Parathyroid adenoma (tissue), 2 donors: ENCODE data around the gene LDLRAP1.

ENCODE experiments used
- H2AFZ ChIP-seq: fragments of 300-600 bp; sonication (generic); one replicate; pipeline ENCODE4 v1.7.0; 2017; ENCODE audit warnings: antibody characterized with exemption, mild to moderate bottlenecking
- H3K27ac ChIP-seq: fragments of 300-600 bp; sonication (generic); one replicate; pipeline ENCODE4 v1.7.0; 2017
- H3K27me3 ChIP-seq: fragments of 300-600 bp; sonication (generic); one replicate; pipeline ENCODE4 v1.7.0; 2017; ENCODE audit warnings: low read length; ENCODE audit not compliant: control insufficient read depth, insufficient read depth
- H3K36me3 ChIP-seq: fragments of 300-600 bp; sonication (generic); one replicate; pipeline ENCODE4 v1.7.0; 2017; ENCODE audit warnings: low read length; ENCODE audit not compliant: control insufficient read depth, insufficient read depth
- H3K4me1 ChIP-seq: fragments of 300-600 bp; sonication (generic); one replicate; pipeline ENCODE4 v1.7.0; 2017; ENCODE audit warnings: control low read depth
- H3K4me2 ChIP-seq: fragments of 300-600 bp; sonication (generic); one replicate; pipeline ENCODE4 v1.7.0; 2017; ENCODE audit warnings: low read length
- H3K4me3 ChIP-seq: fragments of 300-600 bp; sonication (generic); one replicate; pipeline ENCODE4 v1.7.0; 2017; ENCODE audit warnings: low read depth, low read length
- H3K79me2 ChIP-seq: fragments of 300-600 bp; sonication (generic); one replicate; pipeline ENCODE4 v1.7.0; 2017; ENCODE audit warnings: control low read depth
- H3K9ac ChIP-seq: fragments of 300-600 bp; sonication (generic); one replicate; pipeline ENCODE4 v1.7.0; 2017; ENCODE audit warnings: mild to moderate bottlenecking
- H3K9me3 ChIP-seq: fragments of 300-600 bp; sonication (generic); one replicate; pipeline ENCODE4 v1.7.0; 2017; ENCODE audit warnings: low read length; ENCODE audit not compliant: control insufficient read depth
- TF ChIP-seq, protein P1 (sequence below): fragments of 300-600 bp; sonication (generic); IDR thresholded peaks from one replicate; pipeline ENCODE4 v1.7.0; 2017; ENCODE audit warnings: antibody characterized with exemption, mild to moderate bottlenecking
- donor health status: primary hyperparathyroidism.

Gene LDLRAP1

DNA sequence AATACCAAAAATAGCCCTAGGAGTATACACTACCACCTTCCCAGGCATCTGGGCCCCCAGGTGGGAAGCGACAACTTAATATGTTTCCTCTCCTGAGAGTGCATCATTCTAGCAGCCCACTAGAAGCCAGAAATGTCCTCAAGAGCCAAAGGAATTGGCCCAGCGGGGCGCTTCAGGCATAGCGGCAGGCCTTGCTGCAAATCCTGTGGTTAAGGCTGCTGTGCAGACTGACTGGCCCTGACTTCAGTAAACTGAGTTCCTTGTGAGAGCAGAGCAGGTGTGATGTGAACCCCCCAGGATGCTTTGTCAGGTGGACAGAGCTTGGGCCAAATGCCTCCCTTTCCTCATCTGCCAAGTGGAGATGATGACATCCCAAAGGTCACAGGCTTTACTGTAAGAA, 29.7 kb upstream of the LDLRAP1 start:
- Histone ChIP-seq H3K4me2 (no peak overlapping the region), H3K4me3 (no peak overlapping the region), H3K9me3 (no peaks in the 10 kb centered on the region), H3K4me1 (no peaks in the 10 kb centered on the region), H3K36me3 (no peaks in the 10 kb centered on the region), H3K79me2 (no peaks in the 10 kb centered on the region), H3K27ac (no peak overlapping the region), H3K27me3 (no peaks in the 10 kb centered on the region), H3K9ac (no peak overlapping the region), H2AFZ (no peak overlapping the region)
- TF ChIP-seq, protein P1, sequence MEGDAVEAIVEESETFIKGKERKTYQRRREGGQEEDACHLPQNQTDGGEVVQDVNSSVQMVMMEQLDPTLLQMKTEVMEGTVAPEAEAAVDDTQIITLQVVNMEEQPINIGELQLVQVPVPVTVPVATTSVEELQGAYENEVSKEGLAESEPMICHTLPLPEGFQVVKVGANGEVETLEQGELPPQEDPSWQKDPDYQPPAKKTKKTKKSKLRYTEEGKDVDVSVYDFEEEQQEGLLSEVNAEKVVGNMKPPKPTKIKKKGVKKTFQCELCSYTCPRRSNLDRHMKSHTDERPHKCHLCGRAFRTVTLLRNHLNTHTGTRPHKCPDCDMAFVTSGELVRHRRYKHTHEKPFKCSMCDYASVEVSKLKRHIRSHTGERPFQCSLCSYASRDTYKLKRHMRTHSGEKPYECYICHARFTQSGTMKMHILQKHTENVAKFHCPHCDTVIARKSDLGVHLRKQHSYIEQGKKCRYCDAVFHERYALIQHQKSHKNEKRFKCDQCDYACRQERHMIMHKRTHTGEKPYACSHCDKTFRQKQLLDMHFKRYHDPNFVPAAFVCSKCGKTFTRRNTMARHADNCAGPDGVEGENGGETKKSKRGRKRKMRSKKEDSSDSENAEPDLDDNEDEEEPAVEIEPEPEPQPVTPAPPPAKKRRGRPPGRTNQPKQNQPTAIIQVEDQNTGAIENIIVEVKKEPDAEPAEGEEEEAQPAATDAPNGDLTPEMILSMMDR, result no peak

DNA sequence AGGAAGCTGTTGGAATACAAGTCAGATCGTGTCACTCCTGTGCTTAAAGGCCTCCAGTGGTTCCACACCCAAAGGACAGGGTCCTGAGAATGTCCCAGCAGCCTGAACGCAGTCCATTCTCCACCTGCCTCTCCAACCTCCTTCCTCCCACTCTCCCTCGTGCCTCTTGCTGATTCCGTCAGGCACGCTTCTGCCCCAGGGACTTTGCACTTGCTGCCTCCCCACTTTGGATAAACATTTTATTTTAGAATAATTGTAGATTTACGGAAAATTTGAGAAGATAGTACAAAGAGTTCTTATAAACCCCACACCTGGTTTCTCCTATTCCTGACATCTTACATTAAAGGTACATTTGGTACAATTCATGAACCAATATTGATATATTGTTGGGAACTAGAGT, 28.4 kb upstream of the LDLRAP1 start:
- TF ChIP-seq, protein P1, result no peak
- H3K36me3 ChIP-seq, result no peaks in the 10 kb centered on the region

DNA sequence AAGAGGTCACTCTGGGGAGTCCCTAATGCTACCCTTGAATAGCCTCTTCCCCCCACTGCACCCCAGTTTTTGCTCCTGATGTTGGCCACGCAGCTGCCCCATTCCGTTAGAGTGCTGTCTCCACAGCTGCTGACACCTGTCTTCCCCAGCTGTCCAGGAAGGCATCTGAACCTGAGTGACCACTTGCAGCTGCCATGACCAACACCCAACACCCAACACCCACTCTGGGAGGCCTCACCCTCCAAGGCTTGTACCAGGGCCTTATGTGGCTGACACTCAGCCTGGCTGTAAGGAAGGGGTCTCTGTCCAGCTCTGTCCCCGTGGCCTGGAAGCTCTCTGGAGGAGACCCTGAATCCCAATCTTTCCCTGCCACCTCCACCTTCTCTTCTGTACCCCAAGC, 26.7 kb upstream of the LDLRAP1 start:
- TF ChIP-seq, protein P1, result no peak

More for the DNA sequence above, 28.4 kb upstream of the LDLRAP1 start:
- Histone ChIP-seq H3K27ac (no peak overlapping the region), H3K9ac (no peak overlapping the region), H3K4me2 (no peak overlapping the region), H3K79me2 (no peaks in the 10 kb centered on the region), H3K4me3 (no peak overlapping the region), H3K9me3 (no peaks in the 10 kb centered on the region), H3K4me1 (no peaks in the 10 kb centered on the region), H2AFZ (no peak overlapping the region), H3K27me3 (no peaks in the 10 kb centered on the region)

DNA sequence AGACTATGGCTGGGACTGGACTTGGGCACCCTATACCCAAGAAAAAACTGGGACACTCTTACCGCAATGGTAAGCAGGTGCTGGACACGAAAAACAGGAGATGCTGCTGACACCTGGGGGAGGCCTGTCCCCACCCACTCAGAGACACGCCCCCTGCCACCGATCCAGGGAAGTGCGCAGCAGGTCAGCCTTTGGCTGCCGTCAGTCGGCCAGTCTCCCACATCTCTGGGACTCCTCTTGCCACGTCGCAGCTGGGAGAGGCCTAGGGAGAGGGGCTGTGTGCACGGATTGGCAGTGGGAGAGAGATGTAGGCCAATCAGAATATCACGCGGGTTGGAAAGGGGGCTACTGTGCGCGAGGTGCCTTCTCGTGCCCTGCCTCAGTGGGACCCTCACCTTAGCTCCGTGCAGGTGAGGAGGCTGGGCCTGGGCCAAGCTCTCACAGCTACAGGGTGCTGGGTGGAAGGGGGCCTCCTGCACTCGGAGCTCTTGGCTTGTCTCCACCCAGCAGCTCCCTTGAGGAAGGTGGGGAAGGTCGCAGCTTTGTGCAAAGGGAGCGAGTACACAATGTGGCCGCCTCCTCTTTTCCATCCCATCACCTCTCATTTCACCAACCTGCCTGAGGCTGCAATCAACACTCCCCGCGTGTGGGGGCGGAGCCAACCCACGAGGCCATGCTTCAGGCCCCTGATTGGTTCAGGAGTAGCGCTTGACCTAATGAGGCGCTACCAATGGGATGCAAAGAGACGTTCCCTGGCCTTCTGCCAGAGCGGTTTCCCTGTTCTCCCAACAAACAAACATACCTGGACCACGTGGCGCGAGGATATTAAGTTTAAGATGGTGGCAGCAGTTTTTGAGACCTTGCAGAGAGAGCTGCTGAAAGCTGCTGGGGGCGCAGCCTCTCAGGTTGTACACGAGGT, 25.7 kb upstream of the LDLRAP1 start:
- TF ChIP-seq, protein P1, result no peak
- Histone ChIP-seq H3K4me2 (no peak overlapping the region), H3K9ac (no peak overlapping the region), H3K9me3 (no peaks in the 10 kb centered on the region), H3K27me3 (no peaks in the 10 kb centered on the region), H3K27ac (no peak overlapping the region), H3K79me2 (no peaks in the 10 kb centered on the region), H3K36me3 (no peaks in the 10 kb centered on the region), H3K4me3 (no peak overlapping the region), H2AFZ (no peak overlapping the region), H3K4me1 (no peaks in the 10 kb centered on the region)

More for the DNA sequence above, 26.7 kb upstream of the LDLRAP1 start:
- no peak overlapping the region for H2AFZ ChIP-seq
- H3K9me3 ChIP-seq, result no peaks in the 10 kb centered on the region
- no peak overlapping the region for H3K4me2 ChIP-seq
- H3K36me3 ChIP-seq, result no peaks in the 10 kb centered on the region
- no peaks in the 10 kb centered on the region for H3K27me3 ChIP-seq
- H3K4me1 ChIP-seq, result no peaks in the 10 kb centered on the region
- H3K4me3 ChIP-seq, result no peak overlapping the region
- H3K9ac ChIP-seq, result no peak overlapping the region
- H3K27ac ChIP-seq, result no peak overlapping the region
- no peaks in the 10 kb centered on the region for H3K79me2 ChIP-seq

DNA sequence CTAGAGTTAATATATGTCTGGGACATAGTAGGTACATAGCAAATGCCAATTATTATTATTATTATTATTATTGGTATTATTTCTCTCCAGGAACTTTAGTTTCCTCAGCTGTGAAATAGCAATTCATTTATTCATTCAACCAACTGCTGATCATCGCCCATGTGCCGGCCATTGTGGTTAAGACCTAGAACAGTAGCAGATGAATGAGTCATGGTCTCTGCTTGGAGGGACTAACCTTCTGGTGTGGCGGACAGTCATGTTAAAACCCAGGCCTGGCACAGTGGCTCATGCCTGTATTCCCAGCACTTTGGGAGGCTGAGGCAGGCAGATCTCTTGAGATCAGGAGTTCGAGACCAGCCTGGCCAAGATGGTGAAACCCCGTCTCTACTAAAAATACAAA, 23.8 kb upstream of the LDLRAP1 start:
- Histone ChIP-seq H3K36me3 (no peaks in the 10 kb centered on the region), H3K4me3 (no peak overlapping the region), H3K4me2 (no peak overlapping the region), H3K4me1 (no peaks in the 10 kb centered on the region), H3K27ac (no peak overlapping the region), H3K9me3 (no peaks in the 10 kb centered on the region), H3K9ac (no peak overlapping the region), H3K79me2 (no peaks in the 10 kb centered on the region), H2AFZ (no peak overlapping the region), H3K27me3 (no peaks in the 10 kb centered on the region)
- TF ChIP-seq, protein P1, result no peak
